Erythroblast (primary cell): ENCODE results near the gene PSME3IP1.
"Not testable (repeated sequence)": the region's sequence is repeated elsewhere in the genome, so short reads cannot be mapped to it uniquely, and the experiment has no call there.

Experiments used
- DNase-seq, 2 experiments: peaks; one replicate each; lab custom pipeline; 2025; lab: John Stamatoyannopoulos, UW
- GATA1 ChIP-seq: IDR thresholded peaks from 2 replicates; pipeline ENCODE4 v1.6.1; 2011; ENCODE audit warnings: low read depth, mild to moderate bottlenecking, control low read depth, low read length, moderate library complexity
- POLR2A ChIP-seq: IDR thresholded peaks from 2 replicates; pipeline ENCODE4 v1.6.1; 2011; ENCODE audit warnings: mild to moderate bottlenecking, low read length

The PSME3IP1 gene

DNA sequence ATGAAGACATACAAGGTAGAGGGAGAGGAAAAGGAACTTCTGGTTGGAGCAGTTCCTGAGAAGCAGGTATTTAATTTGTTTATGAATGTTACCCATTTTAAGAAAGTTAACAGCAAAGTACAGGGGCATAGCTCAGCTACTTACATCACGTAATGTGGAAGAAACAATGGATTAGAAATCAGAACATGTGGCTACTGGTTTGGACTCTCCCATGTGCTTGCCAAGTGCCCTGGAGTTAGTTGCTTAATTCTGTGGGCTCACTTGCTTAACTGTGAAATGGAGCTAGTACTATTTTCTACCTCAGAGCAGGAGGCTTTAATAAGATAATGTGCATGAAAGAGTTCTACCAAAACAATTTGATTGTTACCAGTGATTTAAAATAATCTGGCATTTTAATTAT is 27.6 kb upstream of the PSME3IP1 start:
- TF ChIP-seq POLR2A (no peak), GATA1 (no peak)
- DNase-seq = no peak

DNA sequence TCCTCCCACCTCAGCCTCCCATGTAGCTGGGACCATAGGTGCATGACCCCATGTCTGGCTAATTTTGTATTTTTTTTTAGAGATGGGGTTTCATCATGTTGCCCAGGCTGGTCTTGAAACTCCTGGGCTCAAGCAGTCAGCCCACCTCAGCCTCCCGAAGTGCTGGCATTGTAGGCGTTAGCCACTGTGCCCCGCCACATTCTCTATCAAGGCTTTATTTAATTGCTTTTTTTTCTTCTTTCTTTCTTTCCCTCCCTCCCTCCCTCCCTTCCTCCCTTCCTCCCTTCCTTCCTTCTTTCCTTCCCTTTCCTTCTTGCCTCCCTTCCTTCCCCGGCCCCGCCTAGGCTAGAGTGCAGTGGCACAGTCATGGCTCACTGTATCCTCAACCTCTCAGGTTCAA is 23.9 kb upstream of the PSME3IP1 start:
- TF ChIP-seq GATA1 = no peak
- no peak for TF ChIP-seq POLR2A
- DNase-seq = no peak

DNA sequence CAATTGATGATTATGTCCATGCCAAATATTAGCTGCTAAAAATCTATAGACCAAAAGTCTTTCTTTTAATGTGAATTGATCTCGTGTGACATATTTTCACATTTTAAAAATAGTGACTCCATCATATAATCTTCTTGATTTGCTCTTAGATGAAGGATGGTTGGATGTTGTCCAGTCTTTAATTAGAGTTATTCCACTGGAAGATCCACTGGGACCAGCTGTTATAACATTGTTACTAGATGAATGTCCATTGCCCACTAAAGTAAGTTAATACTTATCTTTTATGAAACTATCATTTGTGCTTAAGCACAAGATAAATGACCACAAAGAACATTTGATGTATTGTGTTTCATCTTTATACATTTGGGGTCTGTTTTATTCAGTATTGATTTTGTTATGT is 23.1 kb upstream of the PSME3IP1 start:
- no peak for TF ChIP-seq GATA1
- no peak for TF ChIP-seq POLR2A
- DNase-seq = no peak

DNA sequence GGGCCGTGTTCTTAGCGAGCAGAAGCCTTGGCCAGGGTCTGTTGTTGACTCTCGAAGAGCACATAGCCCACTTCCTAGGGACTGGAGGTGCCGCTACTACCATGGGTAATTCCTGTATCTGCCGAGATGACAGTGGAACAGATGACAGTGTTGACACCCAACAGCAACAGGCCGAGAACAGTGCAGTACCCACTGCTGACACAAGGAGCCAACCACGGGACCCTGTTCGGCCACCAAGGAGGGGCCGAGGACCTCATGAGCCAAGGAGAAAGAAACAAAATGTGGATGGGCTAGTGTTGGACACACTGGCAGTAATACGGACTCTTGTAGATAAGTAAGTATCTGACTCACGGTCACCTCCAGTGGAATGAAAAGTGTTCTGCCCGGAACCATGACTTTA is 18.8 kb upstream of the PSME3IP1 start:
- no peak for DNase-seq
- no peak for TF ChIP-seq POLR2A
- no peak for TF ChIP-seq GATA1

DNA sequence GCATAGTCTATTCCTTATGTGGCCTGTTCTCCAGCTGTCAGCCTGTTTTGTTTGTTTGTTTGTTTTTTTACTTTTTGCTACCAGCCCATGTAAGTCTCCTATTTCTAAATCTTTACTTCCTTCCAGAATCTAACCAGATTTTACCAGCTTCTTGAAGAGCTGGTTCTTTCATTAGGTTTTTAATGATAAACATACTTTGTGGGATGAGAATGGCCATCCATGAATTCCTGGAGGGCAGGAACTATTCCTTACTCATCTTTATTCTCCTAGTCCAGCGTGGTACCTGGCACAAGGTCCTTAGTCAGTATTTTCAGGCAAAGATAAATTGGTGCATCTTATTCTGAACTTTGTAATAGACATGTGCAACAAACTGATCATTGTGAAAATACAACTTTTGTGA is 17.6 kb upstream of the PSME3IP1 start:
- DNase-seq = no peak
- TF ChIP-seq GATA1 = no peak
- TF ChIP-seq POLR2A = no peak

DNA sequence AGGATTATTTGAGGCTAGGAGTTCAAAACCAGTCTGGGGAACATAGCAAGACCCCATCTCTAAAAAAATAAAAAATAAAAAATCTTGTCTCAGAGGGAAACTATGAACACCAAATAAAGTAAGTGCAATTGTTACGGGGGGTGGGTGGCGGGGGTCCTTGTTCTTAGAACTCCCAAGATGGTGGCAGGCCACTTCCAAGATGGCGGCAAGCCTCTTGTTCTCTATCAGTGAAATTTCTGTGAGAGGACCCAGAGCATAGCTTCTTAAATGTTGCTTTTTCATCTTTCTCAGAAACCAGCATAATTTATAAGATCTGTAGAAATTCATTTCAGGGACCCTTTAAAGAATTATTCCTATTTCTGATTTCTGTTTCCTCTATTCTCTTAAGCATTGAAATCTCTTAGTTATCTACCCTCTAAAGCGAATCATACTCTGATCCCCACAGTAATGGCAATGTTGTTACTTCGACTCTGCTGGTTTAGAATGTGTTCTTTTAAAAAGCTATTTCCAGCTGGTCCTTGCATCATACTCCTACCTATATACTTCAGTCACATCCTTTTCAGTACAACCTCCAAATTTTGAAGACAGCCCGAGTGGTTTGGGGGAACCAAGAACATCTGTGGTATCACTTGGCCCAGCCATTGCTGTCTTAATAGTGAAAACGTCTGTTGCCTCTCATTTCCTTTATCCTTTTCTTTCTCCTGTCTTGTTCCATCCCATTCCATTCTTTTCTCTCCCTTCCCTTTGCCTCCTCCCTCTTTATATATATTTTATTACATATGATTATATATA is 16.5 kb upstream of the PSME3IP1 start:
- TF ChIP-seq GATA1 (no peak), POLR2A (no peak)
- no peak for DNase-seq

DNA sequence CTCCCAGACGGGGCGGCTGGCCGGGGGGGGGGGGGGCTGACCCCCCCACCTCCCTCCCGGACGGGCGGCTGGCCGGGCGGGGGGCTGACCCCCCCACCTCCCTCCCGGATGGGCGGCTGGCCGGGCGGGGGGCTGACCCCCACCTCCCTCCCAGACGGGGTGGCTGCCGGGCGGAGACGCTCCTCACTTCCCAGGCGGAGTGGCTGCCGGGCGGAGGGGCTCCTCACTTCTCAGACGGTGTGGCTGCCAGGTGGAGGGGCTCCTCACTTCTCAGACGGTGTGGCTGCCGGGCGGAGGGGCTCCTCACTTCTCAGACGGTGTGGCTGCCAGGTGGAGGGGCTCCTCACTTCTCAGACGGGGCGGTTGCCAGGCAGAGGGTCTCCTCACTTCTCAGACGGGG is 15.1 kb upstream of the PSME3IP1 start:
- not testable (repeated sequence) for DNase-seq

DNA sequence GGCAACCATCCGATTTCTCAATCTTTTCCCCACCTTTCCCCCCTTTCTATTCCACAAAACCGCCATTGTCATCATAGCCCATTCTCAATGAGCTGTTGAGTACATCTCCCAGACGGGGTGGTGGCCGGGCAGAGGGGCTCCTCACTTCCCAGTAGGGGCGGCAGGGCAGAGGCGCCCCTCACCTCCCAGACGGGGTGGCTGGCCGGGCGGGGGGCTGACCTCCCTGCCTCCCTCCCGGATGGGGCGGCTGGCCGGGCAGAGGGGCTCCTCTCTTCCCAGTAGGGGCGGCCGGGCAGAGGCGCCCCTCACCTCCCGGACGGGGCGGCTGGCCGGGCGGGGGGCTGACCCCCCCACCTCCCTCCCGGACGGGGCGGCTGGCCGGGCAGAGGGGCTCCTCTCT is 14.5 kb upstream of the PSME3IP1 start:
- not testable (repeated sequence) for DNase-seq

DNA sequence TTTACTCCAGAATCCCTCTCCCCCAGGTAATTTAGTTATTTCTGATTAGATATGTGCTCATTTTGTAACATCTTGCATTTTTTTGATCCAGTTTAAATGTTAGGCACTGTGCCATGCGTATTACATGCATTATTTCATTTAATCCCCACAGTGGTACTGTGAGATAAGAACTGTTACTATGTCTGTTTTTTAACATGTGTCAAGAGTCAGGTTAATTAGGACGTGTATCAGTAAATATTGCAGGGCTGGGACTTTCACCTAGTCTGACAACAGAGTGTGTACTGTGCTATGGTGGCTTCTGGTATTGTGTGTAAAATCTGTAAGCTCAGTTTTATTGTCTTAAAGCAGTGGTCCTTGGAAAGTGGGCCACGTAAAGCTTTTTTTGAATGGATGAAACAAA is 10.9 kb upstream of the PSME3IP1 start:
- TF ChIP-seq POLR2A (no peak), GATA1 (no peak)
- DNase-seq = no peak

DNA sequence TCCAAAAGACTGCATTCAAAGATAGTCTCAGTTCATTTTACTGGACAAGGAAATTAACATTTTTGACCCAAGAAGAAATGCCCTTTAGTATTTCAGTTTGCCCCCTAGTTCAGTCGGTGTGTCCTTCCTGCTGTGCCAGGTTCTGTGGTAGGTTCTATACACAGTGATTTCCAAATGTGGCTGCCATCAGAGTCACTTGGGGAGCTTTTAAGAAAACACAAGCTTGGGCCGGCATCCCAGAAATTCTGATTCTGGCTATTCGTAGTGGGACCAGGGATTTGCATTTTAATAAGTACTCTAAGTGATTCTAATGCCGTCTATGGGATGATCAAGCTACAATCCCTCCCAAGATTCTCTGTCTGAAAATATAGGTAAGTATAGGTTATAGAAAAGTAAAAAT is 10.4 kb upstream of the PSME3IP1 start:
- TF ChIP-seq GATA1 (no peak), POLR2A (no peak)

DNA sequence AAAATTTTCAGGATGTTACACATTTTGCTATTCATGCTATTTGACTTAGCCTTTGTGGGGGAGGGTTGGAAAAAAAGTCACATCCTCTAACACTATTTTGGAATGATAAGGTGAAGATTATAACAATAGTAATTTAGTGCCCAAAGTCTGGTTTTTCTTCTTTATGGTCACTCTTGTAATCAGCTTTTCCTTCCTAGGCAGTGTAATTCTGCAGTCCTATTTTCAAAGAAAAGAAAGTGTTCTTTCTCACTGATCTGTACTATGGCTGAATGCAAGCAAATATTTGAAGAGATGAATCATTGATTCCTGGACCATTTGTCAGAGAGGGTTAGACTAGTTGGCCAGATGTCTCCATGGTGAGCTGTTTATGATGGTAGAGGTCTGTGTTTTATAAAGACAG is 8.7 kb upstream of the PSME3IP1 start:
- TF ChIP-seq POLR2A (no peak), GATA1 (no peak)
- DNase-seq = no peak

More for the DNA sequence above, 10.4 kb upstream of the PSME3IP1 start:
- no peak for DNase-seq

DNA sequence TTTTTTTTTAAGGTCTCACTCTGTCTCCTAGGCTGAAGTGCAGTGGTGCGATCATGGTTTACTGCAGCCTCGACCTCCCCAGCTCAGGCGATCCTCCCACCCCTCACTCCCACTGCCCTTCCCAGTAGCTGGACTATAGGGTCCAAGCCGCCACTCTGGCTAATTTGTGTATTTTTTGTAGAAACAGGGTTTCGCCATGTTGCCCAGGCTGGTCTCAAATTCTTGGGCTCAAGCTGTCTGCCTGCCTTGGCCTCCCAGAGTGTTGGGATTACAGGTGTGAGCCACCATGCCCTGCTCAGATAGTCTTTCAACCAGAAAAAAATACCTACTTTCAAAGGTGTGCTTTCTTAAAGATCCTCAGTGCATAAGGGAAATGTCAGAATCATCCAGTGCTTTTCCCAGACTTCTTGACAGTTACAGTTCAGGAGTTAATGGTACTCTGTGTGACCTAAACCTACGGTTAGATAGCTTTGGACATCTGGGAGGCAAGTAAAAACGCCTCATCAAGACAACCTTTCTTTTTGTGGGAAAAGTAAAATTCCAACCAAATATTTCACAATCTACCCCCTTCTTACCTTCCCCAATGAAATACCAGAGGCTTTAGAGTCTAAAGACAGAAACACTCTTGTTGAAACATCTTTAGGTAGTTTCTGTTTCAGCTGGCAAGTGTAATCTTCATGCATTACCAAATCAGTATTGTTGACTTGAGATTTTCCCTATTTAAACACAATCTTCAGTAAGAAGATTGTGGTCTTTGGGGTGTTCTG is 7.1 kb upstream of the PSME3IP1 start:
- no peak for DNase-seq
- TF ChIP-seq POLR2A (no peak), GATA1 (no peak)

DNA sequence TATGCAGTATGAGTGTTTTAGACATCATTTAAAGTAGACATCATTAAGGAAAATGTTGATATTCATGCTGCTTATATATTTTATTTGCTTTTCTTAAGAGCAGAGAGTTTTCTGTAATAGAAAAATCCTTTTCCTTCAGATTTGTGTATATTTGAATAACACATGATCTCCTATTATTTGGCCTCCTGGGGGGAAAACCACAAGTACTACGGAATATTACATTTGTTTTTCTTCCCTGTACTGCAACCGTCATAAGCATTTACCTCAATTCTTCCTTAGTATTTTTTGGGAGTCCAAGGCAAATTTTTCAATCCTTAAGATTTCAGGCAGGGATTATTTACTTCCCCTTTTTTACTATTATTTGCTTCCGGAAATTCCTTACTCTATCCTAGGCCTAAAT is 6.3 kb upstream of the PSME3IP1 start:
- no peak for DNase-seq
- TF ChIP-seq POLR2A = no peak
- no peak for TF ChIP-seq GATA1

DNA sequence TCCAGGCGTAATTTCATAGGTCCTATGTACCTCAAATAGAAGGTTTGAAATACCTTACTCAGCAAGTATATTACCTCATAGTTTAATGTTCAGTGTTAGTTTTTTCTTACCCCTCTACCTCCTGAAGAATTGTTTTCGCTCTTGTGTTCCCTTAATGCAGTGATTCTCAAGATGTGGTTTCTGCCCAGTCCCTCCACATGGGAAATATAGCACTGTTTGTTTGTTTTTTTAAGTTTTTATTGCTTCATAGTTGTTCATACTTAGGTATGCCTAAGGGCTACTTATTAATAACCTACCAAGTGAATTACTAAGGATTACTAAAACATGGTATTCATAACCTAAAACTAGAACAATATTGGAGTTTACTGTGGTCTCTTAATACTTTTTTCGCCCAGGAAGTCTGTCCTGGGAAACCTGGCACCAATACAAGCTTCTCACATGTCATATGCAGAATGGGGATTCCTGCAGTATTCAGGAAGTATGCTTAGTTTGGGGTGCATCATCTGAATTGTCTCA is 5.3 kb upstream of the PSME3IP1 start:
- no peak for DNase-seq
- TF ChIP-seq POLR2A (no peak), GATA1 (no peak)

DNA sequence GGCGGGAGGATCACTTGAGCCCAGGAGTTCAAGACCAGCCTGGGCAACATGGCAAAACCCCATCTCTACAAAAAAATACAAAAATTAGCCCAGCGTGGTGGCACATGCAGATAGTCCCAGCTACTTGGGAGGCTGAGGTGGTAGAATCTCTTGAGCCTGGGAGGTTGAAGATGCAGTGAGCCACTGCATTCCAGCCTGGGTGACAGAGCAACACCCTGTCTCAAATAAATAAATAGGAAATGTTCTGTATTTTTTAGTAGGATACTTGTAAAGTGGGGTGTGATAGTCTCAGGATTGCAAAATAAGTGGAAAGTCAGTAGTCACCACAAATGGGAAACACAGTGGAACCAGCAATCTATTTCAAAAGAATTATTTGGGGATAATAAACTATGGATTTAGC is 4.3 kb upstream of the PSME3IP1 start:
- no peak for TF ChIP-seq POLR2A
- TF ChIP-seq GATA1 = no peak
- DNase-seq = no peak

DNA sequence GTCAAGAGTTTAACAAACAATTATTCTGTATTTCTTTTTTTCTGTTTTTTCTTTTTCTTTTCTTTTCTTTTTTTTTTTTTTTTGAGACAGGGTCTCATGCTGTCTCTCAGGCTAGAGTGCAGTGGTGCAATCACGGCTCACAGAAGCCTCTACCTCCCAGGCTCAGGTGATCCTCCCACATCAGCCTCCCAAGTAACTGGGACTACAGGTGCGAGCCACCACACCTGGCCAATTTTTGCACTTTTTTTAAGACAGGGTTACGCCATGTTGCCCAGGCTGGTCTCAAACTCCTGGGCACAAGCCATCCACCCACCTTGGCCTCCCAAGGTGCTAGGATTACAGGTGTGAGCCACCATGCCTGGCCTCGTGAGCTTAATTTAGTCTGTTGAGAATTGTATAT is 3.7 kb upstream of the PSME3IP1 start:
- not testable (repeated sequence) for DNase-seq
